Stimulated activated CD8-positive, alpha-beta memory T cell treated with anti-CD3 and anti-CD28 coated beads, Interleukin-15, amount 100 ng/mL, for 48 hours (primary cell): Measurements from ENCODE around the gene ZFAND6.
"Not testable (repeated sequence)": the region's sequence is repeated elsewhere in the genome, so short reads cannot be mapped to it uniquely, and the experiment has no call there.

Experiments used
- DNase-seq, 2 donors: peaks; one replicate each; pipeline ENCODE4 v3.0.0-alpha.2; 2020; ENCODE audit warnings: low read depth in 2 of 2

The ZFAND6 gene

GRCh38 chr15:80058851-80059785 is at the start of gene ZFAND6:
ZFAND6 (plus strand) TSS chr15:80059676; CDS start chr15:80120345, 60,669 bp downstream.
- DNase-seq: peak; percentile 91 to 92

- no peak for DNase-seq
Observed at GRCh38 chr15:80010131-80010673, 49.3 kb upstream of the ZFAND6 start.

GRCh38 chr15:80011041-80011523 is 48.4 kb upstream of the ZFAND6 start:
- peak in 1 of 2 donors; percentile 26 for DNase-seq

GRCh38 chr15:80011596-80011995 is 47.9 kb upstream of the ZFAND6 start:
- no peak for DNase-seq

- DNase-seq: no peak
Observed at GRCh38 chr15:80012060-80012726, 47.3 kb upstream of the ZFAND6 start.

- not testable (repeated sequence) for DNase-seq
Observed at GRCh38 chr15:80014186-80014585, 45.3 kb upstream of the ZFAND6 start.

GRCh38 chr15:80015156-80015555 is 44.3 kb upstream of the ZFAND6 start:
- no peak for DNase-seq

GRCh38 chr15:80016506-80016905 is 43.0 kb upstream of the ZFAND6 start:
- not testable (repeated sequence) for DNase-seq

GRCh38 chr15:80017139-80017538 is 42.3 kb upstream of the ZFAND6 start:
- DNase-seq: not testable (repeated sequence)

- no peak for DNase-seq
Observed at GRCh38 chr15:80019168-80019745, 40.2 kb upstream of the ZFAND6 start.

GRCh38 chr15:80020149-80020548 is 39.3 kb upstream of the ZFAND6 start:
- DNase-seq: not testable (repeated sequence)

GRCh38 chr15:80020731-80021130 is 38.7 kb upstream of the ZFAND6 start:
- no peak for DNase-seq

GRCh38 chr15:80026310-80026709 is 33.2 kb upstream of the ZFAND6 start:
- DNase-seq: no peak

- no peak for DNase-seq
Observed at GRCh38 chr15:80026754-80027153, 32.7 kb upstream of the ZFAND6 start.

GRCh38 chr15:80028937-80029336 is 30.5 kb upstream of the ZFAND6 start:
- no peak for DNase-seq

GRCh38 chr15:80031841-80032240 is 27.6 kb upstream of the ZFAND6 start:
- DNase-seq: no peak

GRCh38 chr15:80034629-80035028 is 24.8 kb upstream of the ZFAND6 start:
- DNase-seq: no peak

- no peak for DNase-seq
Observed at GRCh38 chr15:80036071-80036470, 23.4 kb upstream of the ZFAND6 start.

- DNase-seq: no peak
Observed at GRCh38 chr15:80041494-80042253, 17.8 kb upstream of the ZFAND6 start.

GRCh38 chr15:80042568-80042967 is 16.9 kb upstream of the ZFAND6 start:
- no peak for DNase-seq

GRCh38 chr15:80045219-80045618 is 14.3 kb upstream of the ZFAND6 start:
- DNase-seq: not testable (repeated sequence)
